RWPE2 (cell line): Measurements from ENCODE around the gene PTPN22.
"Not testable (repeated sequence)": the region's sequence is repeated elsewhere in the genome, so short reads cannot be mapped to it uniquely, and the experiment has no call there.

Source experiments
- ATAC-seq: fragments of 200-7000 bp; cut with Tn5 transposase; 3 replicates; pipeline ENCODE4 v1.9.1; 2021; ENCODE audit warnings: low read depth
- DNase-seq: peaks from one replicate; pipeline ENCODE4 v3.0.0-alpha.2; 2020; ENCODE audit warnings: low spot score
- H3K27ac ChIP-seq: fragments of 450-650 bp; 2 replicates; pipeline ENCODE4 v1.5.1; 2017; ENCODE audit warnings: mild to moderate bottlenecking; ENCODE audit not compliant: poor library complexity, severe bottlenecking
- H3K27me3 ChIP-seq: fragments of 250-450 bp; sonication (Bioruptor Pico); 2 replicates; pipeline ENCODE4 v1.5.1; 2021; ENCODE audit warnings: mild to moderate bottlenecking, moderate library complexity; ENCODE audit not compliant: insufficient read depth, poor library complexity, severe bottlenecking
- H3K36me3 ChIP-seq: fragments of 250-450 bp; sonication (Bioruptor Pico); 2 replicates; pipeline ENCODE4 v1.5.1; 2020; ENCODE audit warnings: low read depth, mild to moderate bottlenecking, moderate library complexity
- H3K4me1 ChIP-seq: fragments of 250-450 bp; sonication (Bioruptor Pico); 2 replicates; pipeline ENCODE4 v1.5.1; 2021; ENCODE audit warnings: mild to moderate bottlenecking, moderate library complexity; ENCODE audit not compliant: insufficient read depth, poor library complexity, severe bottlenecking
- H3K4me3 ChIP-seq: fragments of 250-450 bp; sonication (Bioruptor Pico); 2 replicates; pipeline ENCODE4 v1.5.1; 2021; ENCODE audit warnings: mild to moderate bottlenecking, moderate library complexity; ENCODE audit not compliant: severe bottlenecking
- H3K9me3 ChIP-seq: fragments of 250-450 bp; sonication (Bioruptor Pico); 2 replicates; pipeline ENCODE4 v1.5.1; 2021; ENCODE audit warnings: mild to moderate bottlenecking, moderate library complexity; ENCODE audit not compliant: severe bottlenecking
- TF ChIP-seq, protein P1 (sequence below): fragments of 450-650 bp; IDR thresholded peaks from one replicate; pipeline ENCODE4 v1.5.1; 2017; ENCODE audit warnings: mild to moderate bottlenecking, moderate library complexity; ENCODE audit not compliant: poor library complexity, severe bottlenecking

The PTPN22 gene

GRCh38 chr1:113855630-113856400 lies 15.7 kb downstream of the PTPN22 start:
- H3K4me3 ChIP-seq: no peak overlapping the region
- no peaks in the 10 kb centered on the region for H3K36me3 ChIP-seq
- H3K27ac ChIP-seq: no peak overlapping the region
- ATAC-seq: no peak
- H3K9me3 ChIP-seq: no peaks in the 10 kb centered on the region
- peaks cover 8% of the 10 kb centered on the region for H3K4me1 ChIP-seq
- no peaks in the 10 kb centered on the region for H3K27me3 ChIP-seq
- TF ChIP-seq, protein P1, sequence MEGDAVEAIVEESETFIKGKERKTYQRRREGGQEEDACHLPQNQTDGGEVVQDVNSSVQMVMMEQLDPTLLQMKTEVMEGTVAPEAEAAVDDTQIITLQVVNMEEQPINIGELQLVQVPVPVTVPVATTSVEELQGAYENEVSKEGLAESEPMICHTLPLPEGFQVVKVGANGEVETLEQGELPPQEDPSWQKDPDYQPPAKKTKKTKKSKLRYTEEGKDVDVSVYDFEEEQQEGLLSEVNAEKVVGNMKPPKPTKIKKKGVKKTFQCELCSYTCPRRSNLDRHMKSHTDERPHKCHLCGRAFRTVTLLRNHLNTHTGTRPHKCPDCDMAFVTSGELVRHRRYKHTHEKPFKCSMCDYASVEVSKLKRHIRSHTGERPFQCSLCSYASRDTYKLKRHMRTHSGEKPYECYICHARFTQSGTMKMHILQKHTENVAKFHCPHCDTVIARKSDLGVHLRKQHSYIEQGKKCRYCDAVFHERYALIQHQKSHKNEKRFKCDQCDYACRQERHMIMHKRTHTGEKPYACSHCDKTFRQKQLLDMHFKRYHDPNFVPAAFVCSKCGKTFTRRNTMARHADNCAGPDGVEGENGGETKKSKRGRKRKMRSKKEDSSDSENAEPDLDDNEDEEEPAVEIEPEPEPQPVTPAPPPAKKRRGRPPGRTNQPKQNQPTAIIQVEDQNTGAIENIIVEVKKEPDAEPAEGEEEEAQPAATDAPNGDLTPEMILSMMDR: no peak
- no peak for DNase-seq

DNA sequence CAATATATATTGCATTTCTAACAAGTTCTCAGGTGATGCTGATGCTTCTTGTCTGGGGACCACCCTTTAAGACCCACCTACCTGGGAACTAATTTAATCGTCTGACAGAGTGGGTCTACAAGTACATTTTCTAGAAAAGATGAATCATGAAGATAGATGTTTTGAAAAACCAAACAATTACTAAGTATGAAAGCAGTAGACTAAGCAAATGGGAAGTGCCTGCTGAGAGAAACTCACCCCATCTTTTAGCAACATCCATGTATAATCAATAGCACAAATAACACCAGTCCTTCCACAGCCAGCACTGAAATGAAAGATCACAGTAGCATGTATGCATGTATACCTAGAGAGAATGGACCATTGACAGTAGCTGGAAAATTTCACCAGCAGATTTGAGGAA lies 17.3 kb downstream of the PTPN22 start:
- H3K27me3 ChIP-seq: no peaks in the 10 kb centered on the region
- H3K36me3 ChIP-seq: no peaks in the 10 kb centered on the region
- TF ChIP-seq, protein P1: no peak
- no peaks in the 10 kb centered on the region for H3K4me1 ChIP-seq
- H3K9me3 ChIP-seq: no peaks in the 10 kb centered on the region
- H3K27ac ChIP-seq: no peak overlapping the region
- no peak for ATAC-seq
- DNase-seq: no peak
- no peak overlapping the region for H3K4me3 ChIP-seq

- not testable (repeated sequence) for ATAC-seq, DNase-seq, H3K4me1 ChIP-seq, H3K36me3 ChIP-seq, H3K27ac ChIP-seq, H3K4me3 ChIP-seq, H3K9me3 ChIP-seq, H3K27me3 ChIP-seq
These were observed 18.8 kb downstream of the PTPN22 start for GRCh38 chr1:113852694-113853093.

GRCh38 chr1:113850127-113850796 lies 21.2 kb downstream of the PTPN22 start:
- no peak overlapping the region for H3K27ac ChIP-seq
- H3K4me1 ChIP-seq: no peaks in the 10 kb centered on the region
- no peaks in the 10 kb centered on the region for H3K36me3 ChIP-seq
- ATAC-seq (no peak), DNase-seq (no peak)
- no peak overlapping the region for H3K4me3 ChIP-seq
- H3K9me3 ChIP-seq: no peaks in the 10 kb centered on the region
- H3K27me3 ChIP-seq: no peaks in the 10 kb centered on the region
- TF ChIP-seq, protein P1: no peak

DNA sequence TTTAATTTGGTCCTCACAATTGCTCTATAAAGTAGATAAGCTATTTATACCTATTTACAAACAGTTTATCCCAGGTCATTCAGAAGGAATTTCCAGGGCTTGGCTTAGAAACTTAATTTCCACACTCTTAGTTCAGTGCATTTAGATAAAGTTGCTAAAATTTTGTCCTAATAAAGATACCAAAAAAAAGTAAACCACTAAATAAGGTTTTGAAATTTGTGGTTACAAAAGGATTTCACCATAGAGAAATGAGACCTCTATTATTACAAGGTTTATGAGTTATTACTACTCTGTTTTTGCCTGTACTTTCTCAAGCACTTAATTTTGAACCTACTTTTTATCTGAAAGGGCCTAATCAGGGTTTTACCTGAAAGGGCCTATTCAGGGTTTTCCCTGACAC lies 22.4 kb downstream of the PTPN22 start:
- H3K27ac ChIP-seq: no peak overlapping the region
- H3K4me3 ChIP-seq: no peak overlapping the region
- TF ChIP-seq, protein P1: no peak
- no peaks in the 10 kb centered on the region for H3K4me1 ChIP-seq
- no peaks in the 10 kb centered on the region for H3K27me3 ChIP-seq
- no peaks in the 10 kb centered on the region for H3K9me3 ChIP-seq
- H3K36me3 ChIP-seq: no peaks in the 10 kb centered on the region
- DNase-seq (no peak), ATAC-seq (no peak)
